Bronchus fibroblast of lung (primary cell): ENCODE results near the gene GATAD1. TPM values are rescaled to one million over a fixed set of nuclear protein-coding genes. Genes with fewer than 3 reads are reported as not detected.

Experiments used
- total RNA-seq: library from RNA; depleted of rRNA; stranded (reverse); fragments of >200 nt; gene quantifications from 2 replicates; pipeline ENCODE4 v1.2.3, GENCODE V29; 2015

The GATAD1 gene, protein sequence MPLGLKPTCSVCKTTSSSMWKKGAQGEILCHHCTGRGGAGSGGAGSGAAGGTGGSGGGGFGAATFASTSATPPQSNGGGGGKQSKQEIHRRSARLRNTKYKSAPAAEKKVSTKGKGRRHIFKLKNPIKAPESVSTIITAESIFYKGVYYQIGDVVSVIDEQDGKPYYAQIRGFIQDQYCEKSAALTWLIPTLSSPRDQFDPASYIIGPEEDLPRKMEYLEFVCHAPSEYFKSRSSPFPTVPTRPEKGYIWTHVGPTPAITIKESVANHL
- total RNA-seq = 10.1 and 12.3 TPM in 2 replicates

DNA sequence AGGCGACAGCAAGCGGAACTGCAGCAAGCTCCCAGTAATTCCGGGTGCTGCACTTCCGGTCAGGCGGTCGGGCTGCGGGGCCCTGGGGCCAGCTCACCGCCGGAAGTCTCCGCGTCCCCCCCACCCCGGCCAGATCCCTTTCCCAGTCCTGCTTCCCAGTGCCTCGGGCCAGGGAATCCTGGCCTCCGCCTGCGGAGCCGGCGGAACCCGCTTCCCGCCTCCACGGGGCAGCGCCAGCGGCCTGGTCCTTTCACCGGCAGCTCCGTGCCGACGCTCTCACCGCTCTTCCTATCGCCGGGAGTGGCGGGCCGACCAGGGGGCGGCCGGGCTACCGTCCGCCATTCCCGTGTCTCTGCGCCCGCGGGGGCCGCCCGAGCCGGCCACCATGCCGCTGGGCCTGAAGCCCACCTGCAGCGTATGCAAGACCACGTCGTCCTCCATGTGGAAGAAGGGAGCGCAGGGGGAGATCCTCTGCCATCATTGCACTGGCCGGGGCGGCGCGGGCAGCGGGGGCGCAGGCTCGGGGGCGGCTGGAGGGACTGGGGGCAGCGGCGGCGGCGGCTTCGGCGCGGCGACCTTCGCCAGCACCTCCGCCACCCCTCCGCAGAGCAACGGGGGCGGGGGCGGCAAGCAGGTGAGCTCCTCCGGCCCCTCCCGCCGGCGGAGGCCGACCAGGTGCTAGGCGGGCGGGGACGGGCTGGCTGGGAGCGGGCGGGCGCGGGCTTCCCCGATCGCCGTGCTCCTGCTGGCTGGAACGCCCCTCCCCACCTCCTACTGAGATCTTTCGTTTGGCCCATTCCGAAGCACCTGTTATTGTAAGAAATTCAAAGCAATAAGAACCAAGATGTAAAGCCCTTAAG, at the start of gene GATAD1:
Gene GATAD1 (plus strand): TSS at position 138 of the 860 bp plus-strand sequence. CDS start 248 bp downstream, at position 386.

DNA sequence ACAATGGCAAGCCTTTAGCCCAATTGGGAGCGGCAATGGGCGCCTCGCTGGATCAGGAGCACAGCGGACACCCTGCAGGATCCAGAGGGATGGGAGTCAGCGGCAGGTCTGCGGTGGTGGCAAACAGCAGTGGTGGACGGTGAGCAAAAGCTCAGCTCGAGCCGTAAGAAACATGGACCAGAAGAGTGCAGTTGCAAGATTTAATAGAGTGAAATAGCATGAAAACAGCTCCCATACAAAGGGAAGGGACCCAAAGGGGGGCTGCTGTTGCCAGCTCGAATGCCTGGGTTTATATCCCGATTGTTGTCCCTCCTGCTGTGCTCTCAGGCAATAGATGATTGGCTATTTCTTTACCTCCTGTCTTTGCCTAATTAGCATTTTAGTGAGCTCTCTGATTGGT, 30.4 kb downstream of the GATAD1 start, which contains the start of gene ERVW-1:
Gene ERVW-1 (minus strand): TSS at position 266 of the 400 bp plus-strand sequence. CDS start 7,565 bp downstream, outside the sequence.

Other genes with a start within 250 kb of the GATAD1 start
- 16.0 and 18.6 TPM in 2 replicates for gene KRIT1, start 201.6 kb upstream of the GATAD1 start, total RNA-seq
- 16.4 and 17.1 TPM in 2 replicates for gene ANKIB1, start 201.5 kb upstream of the GATAD1 start, total RNA-seq
- not detected in 2 replicates for gene ERVW-1, start 30.5 kb downstream of the GATAD1 start, total RNA-seq
- 7.7 and 8.0 TPM in 2 replicates for gene PEX1, start 81.0 kb downstream of the GATAD1 start, total RNA-seq
- gene RBM48, start 81.3 kb downstream of the GATAD1 start, total RNA-seq = 5.7 and 7.1 TPM in 2 replicates
- gene FAM133B, start 142.9 kb downstream of the GATAD1 start, total RNA-seq = 5.7 and 7.0 TPM in 2 replicates